Vagina (tissue), 2 donors: ENCODE results near the gene PRRT1.

Experiments used
- POLR2A ChIP-seq, 2 donors: fragments of 450-650 bp; IDR thresholded peaks; one replicate each; pipeline ENCODE4 v1.6.1; 2017; ENCODE audit warnings: antibody characterized with exemption in 2 of 2, mild to moderate bottlenecking in 2 of 2, moderate library complexity in 2 of 2
- POLR2AphosphoS5 ChIP-seq, 2 donors: sonication (generic); formaldehyde crosslinking; IDR thresholded peaks; one replicate each; pipeline ENCODE4 v1.9.0; 2017; ENCODE audit warnings: antibody characterized with exemption in 2 of 2, mild to moderate bottlenecking in 2 of 2, low read depth in 1 of 2; ENCODE audit not compliant: insufficient read depth in 1 of 2

GRCh38 chr6:32120573-32121059 lies 31.1 kb downstream of the PRRT1 start:
- TF ChIP-seq POLR2A (IDR thresholded peaks at IDR 0.05) (no peak), POLR2AphosphoS5 (IDR thresholded peaks at IDR 0.05; ENCODE audit: insufficient read depth in 1 of 2, low read depth in 1 of 2) (no peak)
